Neuron (in vitro differentiated cells): ENCODE data around the gene TRIM72.
"Not testable (repeated sequence)": the region's sequence is repeated elsewhere in the genome, so short reads cannot be mapped to it uniquely, and the experiment has no call there.

Source experiments
- H2AFZ ChIP-seq: one replicate; pipeline ENCODE4 v1.6.1; 2013; ENCODE audit warnings: low read depth, mild to moderate bottlenecking, inconsistent platforms, low read length, moderate library complexity
- H3K27me3 ChIP-seq: one replicate; pipeline ENCODE4 v1.6.1; 2013; ENCODE audit warnings: low read length; ENCODE audit not compliant: insufficient read depth
- H3K36me3 ChIP-seq: one replicate; pipeline ENCODE4 v1.6.1; 2013; ENCODE audit warnings: low read length; ENCODE audit not compliant: insufficient read depth
- H3K4me1 ChIP-seq: one replicate; pipeline ENCODE4 v1.6.1; 2013; ENCODE audit warnings: low read length; ENCODE audit not compliant: insufficient read depth
- H3K4me3 ChIP-seq: 2 replicates; pipeline ENCODE4 v1.5.1; 2013; ENCODE audit warnings: mild to moderate bottlenecking, low read length, moderate library complexity
- H3K9me3 ChIP-seq: one replicate; pipeline ENCODE4 v1.6.1; 2013; ENCODE audit warnings: low read length

Gene TRIM72

GRCh38 chr16:31242206-31242605, 28.3 kb downstream of the TRIM72 start:
- no peaks in the 10 kb centered on the region for H3K36me3 ChIP-seq
- no peak overlapping the region for H2AFZ ChIP-seq
- H3K4me1 ChIP-seq = peaks cover 5% of the 10 kb centered on the region
- no peak overlapping the region for H3K4me3 ChIP-seq
- no peaks in the 10 kb centered on the region for H3K27me3 ChIP-seq
- no peaks in the 10 kb centered on the region for H3K9me3 ChIP-seq

- Histone ChIP-seq H3K4me1 (peaks cover 5% of the 10 kb centered on the region), H3K27me3 (no peaks in the 10 kb centered on the region), H3K36me3 (no peaks in the 10 kb centered on the region), H3K9me3 (no peaks in the 10 kb centered on the region), H3K4me3 (no peak overlapping the region), H2AFZ (no peak overlapping the region)
Observed at GRCh38 chr16:31243734-31244670, 30.1 kb downstream of the TRIM72 start.

DNA sequence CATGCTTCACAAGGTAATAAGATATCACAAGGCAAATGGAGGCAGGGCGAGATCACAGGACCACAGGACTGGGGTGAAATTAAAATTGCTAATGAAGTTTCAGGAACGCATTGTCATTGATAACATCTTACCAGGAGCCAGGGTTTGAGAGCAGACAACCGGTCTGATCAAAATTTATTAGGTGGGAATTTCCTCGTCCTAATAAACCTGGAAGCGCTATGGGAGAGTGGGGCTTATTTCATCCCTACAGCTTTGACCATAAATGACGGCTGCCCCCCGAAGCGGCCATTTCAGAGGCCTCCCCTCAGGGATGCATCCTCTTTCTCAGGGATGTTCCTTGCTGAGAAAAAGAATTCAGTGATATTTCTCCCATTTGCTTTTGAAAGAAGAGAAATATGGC, 31.7 kb downstream of the TRIM72 start:
- not testable (repeated sequence) for H3K4me1 ChIP-seq, H2AFZ ChIP-seq, H3K9me3 ChIP-seq, H3K27me3 ChIP-seq, H3K4me3 ChIP-seq, H3K36me3 ChIP-seq

GRCh38 chr16:31246296-31246695, 32.4 kb downstream of the TRIM72 start:
- H3K9me3 ChIP-seq = no peaks in the 10 kb centered on the region
- peaks cover 5% of the 10 kb centered on the region for H3K4me1 ChIP-seq
- H3K27me3 ChIP-seq = no peaks in the 10 kb centered on the region
- no peaks in the 10 kb centered on the region for H3K36me3 ChIP-seq
- no peak overlapping the region for H3K4me3 ChIP-seq
- H2AFZ ChIP-seq = no peak overlapping the region

GRCh38 chr16:31248344-31248743, 34.4 kb downstream of the TRIM72 start:
- Histone ChIP-seq H3K27me3 (peaks cover 4% of the 10 kb centered on the region), H3K9me3 (no peaks in the 10 kb centered on the region), H3K4me3 (no peak overlapping the region), H2AFZ (no peak overlapping the region), H3K36me3 (no peaks in the 10 kb centered on the region), H3K4me1 (peaks cover 5% of the 10 kb centered on the region)

- no peaks in the 10 kb centered on the region for H3K9me3 ChIP-seq
- H2AFZ ChIP-seq = no peak overlapping the region
- H3K4me1 ChIP-seq = no peaks in the 10 kb centered on the region
- no peak overlapping the region for H3K4me3 ChIP-seq
- no peaks in the 10 kb centered on the region for H3K36me3 ChIP-seq
- H3K27me3 ChIP-seq = peaks cover 8% of the 10 kb centered on the region
Observed at GRCh38 chr16:31250782-31251384, 37.0 kb downstream of the TRIM72 start.

DNA sequence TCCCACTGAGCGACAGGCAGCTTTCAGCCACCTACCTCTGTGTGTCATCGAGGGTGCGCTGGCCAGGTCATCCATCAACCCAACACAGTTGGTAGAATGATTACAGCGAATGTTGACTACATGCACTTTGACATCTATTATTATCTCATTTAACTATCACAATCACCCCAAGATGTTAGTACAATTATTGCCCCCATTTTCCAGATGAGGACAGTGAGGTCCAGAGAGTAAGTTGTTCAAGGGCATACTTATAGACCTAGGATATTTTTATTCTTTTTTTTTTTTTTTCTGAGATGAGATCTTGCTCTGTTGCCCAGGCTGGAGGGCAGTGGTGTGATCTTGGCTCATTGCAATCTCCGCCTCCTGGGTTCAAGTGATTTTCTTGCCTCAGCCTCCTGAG, 37.5 kb downstream of the TRIM72 start:
- H3K9me3 ChIP-seq = no peaks in the 10 kb centered on the region
- no peaks in the 10 kb centered on the region for H3K36me3 ChIP-seq
- H3K4me3 ChIP-seq = no peak overlapping the region
- peaks cover 8% of the 10 kb centered on the region for H3K27me3 ChIP-seq
- no peaks in the 10 kb centered on the region for H3K4me1 ChIP-seq
- H2AFZ ChIP-seq = no peak overlapping the region

DNA sequence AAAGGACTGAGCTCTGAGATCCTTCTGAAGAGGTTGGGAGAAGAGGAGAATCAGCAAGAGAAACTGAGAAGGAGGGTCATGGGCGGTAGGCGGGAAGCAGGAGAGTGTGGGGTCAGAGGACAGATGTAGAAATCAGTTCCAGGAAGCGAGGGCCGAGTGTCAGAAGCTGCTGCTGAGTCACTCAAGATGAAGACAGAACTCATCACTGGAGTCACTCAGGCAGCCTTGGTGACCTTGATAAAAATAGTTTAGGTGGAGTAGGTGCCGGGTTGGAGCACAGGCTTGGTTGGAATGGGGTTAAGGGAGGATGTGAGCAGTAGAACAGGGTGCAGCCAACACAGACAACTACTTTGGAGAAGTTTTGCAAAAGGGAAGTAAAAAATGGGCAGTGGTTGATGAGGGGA, 39.7 kb downstream of the TRIM72 start:
- no peaks in the 10 kb centered on the region for H3K9me3 ChIP-seq

DNA sequence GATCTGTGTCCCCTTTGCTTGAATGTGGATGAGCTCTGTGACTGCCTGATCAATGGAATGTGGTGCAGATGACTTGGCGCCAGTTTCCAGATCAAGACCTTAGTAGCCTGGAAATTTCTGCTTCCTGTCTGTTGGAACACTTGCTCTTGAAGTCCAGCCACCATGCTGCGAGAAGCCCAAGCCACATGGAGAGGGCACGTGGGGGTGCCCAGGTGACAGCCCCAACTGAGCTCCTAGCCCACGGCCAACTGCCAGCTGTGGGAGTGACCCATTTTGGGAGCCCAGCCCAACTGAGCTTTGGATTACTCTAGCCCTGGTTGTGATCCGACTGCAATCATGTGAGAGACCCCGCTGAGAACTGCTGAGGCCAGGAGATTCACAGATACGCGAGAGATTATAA, 42.5 kb downstream of the TRIM72 start:
- no peak overlapping the region for H3K4me3 ChIP-seq
- no peaks in the 10 kb centered on the region for H3K36me3 ChIP-seq
- H3K4me1 ChIP-seq = no peaks in the 10 kb centered on the region
- no peak overlapping the region for H2AFZ ChIP-seq
- peaks cover 16% of the 10 kb centered on the region for H3K27me3 ChIP-seq
- no peaks in the 10 kb centered on the region for H3K9me3 ChIP-seq

More for the DNA sequence above, 39.7 kb downstream of the TRIM72 start:
- Histone ChIP-seq H3K27me3 (peaks cover 8% of the 10 kb centered on the region), H3K4me3 (no peak overlapping the region), H2AFZ (no peak overlapping the region), H3K36me3 (no peaks in the 10 kb centered on the region), H3K4me1 (no peaks in the 10 kb centered on the region)

GRCh38 chr16:31258366-31258765, 44.4 kb downstream of the TRIM72 start:
- Histone ChIP-seq H3K9me3 (no peaks in the 10 kb centered on the region), H3K4me1 (no peaks in the 10 kb centered on the region), H3K4me3 (no peak overlapping the region)

DNA sequence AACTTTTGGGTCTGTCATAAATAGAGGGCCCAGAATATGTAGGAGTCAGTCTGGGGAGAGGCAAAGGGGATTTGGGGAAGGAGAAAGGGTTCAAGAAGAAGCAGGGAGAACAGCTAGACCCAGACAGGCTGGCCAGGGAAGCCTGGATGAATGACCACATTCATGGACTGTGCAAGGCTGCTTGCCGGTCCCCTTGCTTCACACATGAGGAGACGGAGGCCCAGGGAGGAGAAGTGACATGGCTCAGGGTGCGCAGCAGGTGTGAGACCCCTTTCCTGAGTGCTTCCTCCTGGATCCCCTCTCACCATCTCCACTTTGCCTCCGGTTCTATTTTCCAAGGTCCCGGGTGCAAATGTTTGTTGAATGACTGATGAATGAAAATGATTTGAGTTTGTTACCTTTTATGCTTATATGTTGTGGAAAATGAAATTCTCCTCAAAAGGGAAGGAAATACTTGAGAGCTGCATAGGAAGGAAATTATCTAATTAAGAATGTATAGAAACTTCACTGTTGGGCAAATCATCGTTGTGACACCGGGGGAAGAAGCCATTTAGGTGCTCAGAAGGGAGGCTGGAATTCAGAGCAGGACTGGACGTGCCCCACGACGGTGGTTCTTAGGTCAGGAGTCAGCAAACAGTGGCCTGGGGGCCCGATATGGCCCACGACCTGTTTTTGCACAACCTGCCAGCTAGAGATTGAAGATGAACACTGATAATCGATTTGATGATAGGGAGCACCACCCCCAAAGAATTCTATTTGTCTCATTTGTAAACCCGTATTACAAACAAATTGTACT, 46.4 kb downstream of the TRIM72 start:
- Histone ChIP-seq H3K36me3 (no peaks in the 10 kb centered on the region), H3K27me3 (peaks cover 13% of the 10 kb centered on the region), H2AFZ (no peak overlapping the region), H3K9me3 (no peaks in the 10 kb centered on the region), H3K4me3 (no peak overlapping the region), H3K4me1 (no peaks in the 10 kb centered on the region)

More at GRCh38 chr16:31258366-31258765, 44.4 kb downstream of the TRIM72 start:
- H2AFZ ChIP-seq = no peak overlapping the region
- H3K36me3 ChIP-seq = no peaks in the 10 kb centered on the region
- H3K27me3 ChIP-seq = peaks cover 17% of the 10 kb centered on the region

- H3K4me3 ChIP-seq = no peak overlapping the region
- no peak overlapping the region for H2AFZ ChIP-seq
- H3K27me3 ChIP-seq = peaks cover 13% of the 10 kb centered on the region
- no peaks in the 10 kb centered on the region for H3K9me3 ChIP-seq
- no peaks in the 10 kb centered on the region for H3K4me1 ChIP-seq
- no peaks in the 10 kb centered on the region for H3K36me3 ChIP-seq
Observed at GRCh38 chr16:31262084-31262483, 48.2 kb downstream of the TRIM72 start.
